HepG2 (cell line): ENCODE data around the gene MAPKAPK3. TPM values are rescaled to one million over a fixed set of nuclear protein-coding genes. Genes with fewer than 3 reads are reported as not detected.

Experiments
- HIVEP1 ChIP-seq: sonication (generic); formaldehyde crosslinking; IDR thresholded peaks from 2 replicates; pipeline ENCODE4 v1.4.0; 2020; ENCODE audit warnings: mild to moderate bottlenecking, missing genetic modification reagents
- MAZ ChIP-seq, 2 experiments: sonication (generic) in 1 of 2; formaldehyde crosslinking in 1 of 2; IDR thresholded peaks; 2 replicates each; pipeline versions ENCODE4 v1.5.0 to v1.6.1; 2012 to 2020; ENCODE audit warnings: low read depth in 2 of 2, mild to moderate bottlenecking in 2 of 2, borderline replicate concordance in 1 of 2, improper control_type of control experiment in 1 of 2, low read length in 1 of 2, missing genetic modification reagents in 1 of 2, moderate library complexity in 1 of 2
- POLR2A ChIP-seq, 2 experiments: IDR thresholded peaks; 2 replicates each; pipeline ENCODE4 v1.6.1; 2011; ENCODE audit warnings: low read depth in 2 of 2, low read length in 2 of 2, mild to moderate bottlenecking in 1 of 2, moderate library complexity in 1 of 2; ENCODE audit not compliant: insufficient read depth in 1 of 2
- RORA ChIP-seq: sonication (generic); formaldehyde crosslinking; IDR thresholded peaks from 2 replicates; pipeline ENCODE4 v1.5.0; 2020; ENCODE audit warnings: mild to moderate bottlenecking, missing genetic modification reagents, moderate library complexity
- SMC3 ChIP-seq: IDR thresholded peaks from 2 replicates; pipeline ENCODE4 v1.6.1; 2011; ENCODE audit warnings: low read length, improper control_type of control experiment
- SNAI1 ChIP-seq: sonication (generic); formaldehyde crosslinking; IDR thresholded peaks from 2 replicates; pipeline ENCODE4 v1.5.0; 2020; ENCODE audit warnings: mild to moderate bottlenecking, missing genetic modification reagents, borderline replicate concordance
- SP4 ChIP-seq: sonication (generic); formaldehyde crosslinking; IDR thresholded peaks from 2 replicates; pipeline ENCODE4 v1.8.1; 2023; ENCODE audit warnings: mild to moderate bottlenecking, missing genetic modification reagents
- U2AF1 ChIP-seq: fragments of 200-400 bp; formaldehyde crosslinking; optimal IDR thresholded peaks from 2 replicates; pipeline ENCODE3; 2017; ENCODE audit warnings: mild to moderate bottlenecking, low read depth, low read length
- YEATS2 ChIP-seq: sonication (generic); formaldehyde crosslinking; IDR thresholded peaks from 2 replicates; pipeline ENCODE4 v1.4.0; 2020; ENCODE audit warnings: missing genetic modification reagents, borderline replicate concordance
- ZNF34 ChIP-seq: sonication (generic); formaldehyde crosslinking; IDR thresholded peaks from 2 replicates; pipeline ENCODE4 v1.4.0; 2020; ENCODE audit warnings: mild to moderate bottlenecking, missing genetic modification reagents, borderline replicate concordance
- ZNF460 ChIP-seq: sonication (generic); formaldehyde crosslinking; IDR thresholded peaks from 2 replicates; pipeline ENCODE4 v1.5.1; 2020; ENCODE audit warnings: missing genetic modification reagents, mild to moderate bottlenecking, borderline replicate concordance
- ZNF510 ChIP-seq: sonication (generic); formaldehyde crosslinking; IDR thresholded peaks from 2 replicates; pipeline ENCODE4 v1.4.0; 2020; ENCODE audit warnings: low read depth, mild to moderate bottlenecking, missing genetic modification reagents
- ZNF556 ChIP-seq: sonication (generic); formaldehyde crosslinking; IDR thresholded peaks from 2 replicates; pipeline ENCODE4 v1.4.0; 2020; ENCODE audit warnings: mild to moderate bottlenecking, missing genetic modification reagents, borderline replicate concordance
- ZNF878 ChIP-seq: sonication (generic); formaldehyde crosslinking; IDR thresholded peaks from 2 replicates; pipeline ENCODE4 v1.8.1; 2023; ENCODE audit warnings: mild to moderate bottlenecking, missing genetic modification reagents, moderate library complexity
- polyA plus RNA-seq, 8 experiments: library from polyadenylated mRNA; depleted of rRNA in 3 of 8; stranded (reverse) in 7 of 8; unstranded in 1 of 8; fragments of >200 nt; fragmentation: Illumina TruSeq in 4 of 8; extraction: Trizol in 4 of 8; gene quantifications; 2 replicates each; pipeline versions ENCODE4 v1.2.1 to v1.2.3, GENCODE V29; 2011 to 2016; ENCODE audit warnings: low read depth in 4 of 8, missing spikeins in 1 of 8, mixed read lengths in 1 of 8; ENCODE audit not compliant: insufficient read depth in 1 of 8
- total RNA-seq, 5 experiments: library from RNA; depleted of rRNA; stranded (reverse); fragments of >200 nt; fragmentation: Illumina TruSeq; extraction: Trizol; gene quantifications; 2 replicates each; pipeline ENCODE4 v1.2.3, GENCODE V29; 2016; ENCODE audit warnings: low read depth in 1 of 5
- TF ChIP-seq, protein P1 (sequence below), 2 experiments: sonication (generic) in 1 of 2; formaldehyde crosslinking in 1 of 2; IDR thresholded peaks; 2 replicates each; pipeline versions ENCODE4 v1.4.0 to v1.6.1; 2016 to 2020; ENCODE audit warnings: borderline replicate concordance in 1 of 2, low read depth in 1 of 2, mild to moderate bottlenecking in 1 of 2, missing genetic modification reagents in 1 of 2
- TF ChIP-seq, protein P2 (sequence below): sonication (generic); formaldehyde crosslinking; IDR thresholded peaks from 2 replicates; pipeline ENCODE4 v1.5.1; 2020; ENCODE audit warnings: missing genetic modification reagents, mild to moderate bottlenecking, borderline replicate concordance
- TF ChIP-seq, protein P3 (sequence below): sonication (generic); formaldehyde crosslinking; IDR thresholded peaks from 2 replicates; pipeline ENCODE4 v1.8.0; 2022; ENCODE audit warnings: mild to moderate bottlenecking, missing genetic modification reagents; ENCODE audit not compliant: insufficient replicate concordance
- TF ChIP-seq, protein P4 (sequence below): sonication (generic); formaldehyde crosslinking; IDR thresholded peaks from 2 replicates; pipeline ENCODE4 v1.8.0; 2022; ENCODE audit warnings: mild to moderate bottlenecking, missing genetic modification reagents

Gene MAPKAPK3
- total and polyA plus RNA-seq, 2 of the 13 experiments (the other 11 are each of a cell fraction or from before 2014, with no cell fraction given): 39.9 to 41.2 TPM

DNA sequence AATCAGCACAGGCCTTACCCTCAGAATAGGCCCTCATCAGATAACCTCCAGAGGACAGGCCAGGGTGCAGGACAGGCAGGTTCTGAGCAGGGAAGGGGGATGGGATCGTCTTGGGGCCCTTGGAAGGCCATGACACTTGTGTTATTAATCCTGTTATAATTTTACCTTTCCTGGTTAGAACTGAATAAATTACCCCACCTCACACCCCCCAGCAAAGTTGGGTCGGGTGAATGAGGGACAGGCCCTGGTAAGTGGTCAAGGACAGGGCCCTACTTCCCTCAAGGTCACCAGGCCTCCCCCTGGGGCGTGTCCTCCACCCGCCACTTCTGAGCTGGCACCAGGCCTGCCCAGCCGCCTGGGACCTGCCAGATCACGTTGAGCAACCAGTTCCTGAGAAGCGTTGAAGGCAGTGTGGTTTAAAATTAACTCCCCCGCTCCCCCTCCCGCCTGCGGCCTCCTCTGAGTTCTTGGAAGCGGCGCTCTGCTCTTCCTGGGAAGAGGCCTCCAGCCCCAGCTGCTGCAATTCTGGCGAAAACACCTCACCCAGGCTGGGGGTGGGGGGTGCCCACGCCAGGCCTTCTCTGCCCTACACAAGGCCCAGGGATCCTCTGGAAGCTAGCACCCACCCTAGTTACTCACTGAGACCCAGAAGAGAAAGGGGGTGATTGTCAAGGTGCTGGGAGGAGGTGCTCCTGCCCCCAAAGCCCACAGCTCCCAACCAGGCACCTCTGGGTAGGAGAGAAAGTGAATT lies 15.9 kb upstream of the MAPKAPK3 start (continued):
- TF ChIP-seq, protein P1, sequence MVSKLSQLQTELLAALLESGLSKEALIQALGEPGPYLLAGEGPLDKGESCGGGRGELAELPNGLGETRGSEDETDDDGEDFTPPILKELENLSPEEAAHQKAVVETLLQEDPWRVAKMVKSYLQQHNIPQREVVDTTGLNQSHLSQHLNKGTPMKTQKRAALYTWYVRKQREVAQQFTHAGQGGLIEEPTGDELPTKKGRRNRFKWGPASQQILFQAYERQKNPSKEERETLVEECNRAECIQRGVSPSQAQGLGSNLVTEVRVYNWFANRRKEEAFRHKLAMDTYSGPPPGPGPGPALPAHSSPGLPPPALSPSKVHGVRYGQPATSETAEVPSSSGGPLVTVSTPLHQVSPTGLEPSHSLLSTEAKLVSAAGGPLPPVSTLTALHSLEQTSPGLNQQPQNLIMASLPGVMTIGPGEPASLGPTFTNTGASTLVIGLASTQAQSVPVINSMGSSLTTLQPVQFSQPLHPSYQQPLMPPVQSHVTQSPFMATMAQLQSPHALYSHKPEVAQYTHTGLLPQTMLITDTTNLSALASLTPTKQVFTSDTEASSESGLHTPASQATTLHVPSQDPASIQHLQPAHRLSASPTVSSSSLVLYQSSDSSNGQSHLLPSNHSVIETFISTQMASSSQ (IDR thresholded peaks at IDR 0.05; ENCODE audit: low read depth): peak; percentile 90
- TF ChIP-seq, protein P1 (CRISPR knock-in tag; IDR thresholded peaks at IDR 0.05; ENCODE audit: borderline replicate concordance): peak; percentile 96
- TF ChIP-seq, protein P2, sequence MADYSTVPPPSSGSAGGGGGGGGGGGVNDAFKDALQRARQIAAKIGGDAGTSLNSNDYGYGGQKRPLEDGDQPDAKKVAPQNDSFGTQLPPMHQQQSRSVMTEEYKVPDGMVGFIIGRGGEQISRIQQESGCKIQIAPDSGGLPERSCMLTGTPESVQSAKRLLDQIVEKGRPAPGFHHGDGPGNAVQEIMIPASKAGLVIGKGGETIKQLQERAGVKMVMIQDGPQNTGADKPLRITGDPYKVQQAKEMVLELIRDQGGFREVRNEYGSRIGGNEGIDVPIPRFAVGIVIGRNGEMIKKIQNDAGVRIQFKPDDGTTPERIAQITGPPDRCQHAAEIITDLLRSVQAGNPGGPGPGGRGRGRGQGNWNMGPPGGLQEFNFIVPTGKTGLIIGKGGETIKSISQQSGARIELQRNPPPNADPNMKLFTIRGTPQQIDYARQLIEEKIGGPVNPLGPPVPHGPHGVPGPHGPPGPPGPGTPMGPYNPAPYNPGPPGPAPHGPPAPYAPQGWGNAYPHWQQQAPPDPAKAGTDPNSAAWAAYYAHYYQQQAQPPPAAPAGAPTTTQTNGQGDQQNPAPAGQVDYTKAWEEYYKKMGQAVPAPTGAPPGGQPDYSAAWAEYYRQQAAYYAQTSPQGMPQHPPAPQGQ (CRISPR knock-in tag): no peak
- TF ChIP-seq MAZ (IDR thresholded peaks at IDR 0.05; ENCODE audit: borderline replicate concordance, low read depth, low read length) (peak; percentile 58; the same call in 1 of the 2 replicates), MAZ (CRISPR knock-in tag; IDR thresholded peaks at IDR 0.05; ENCODE audit: low read depth) (peak; percentile 85), POLR2A (IDR thresholded peaks at IDR 0.05; ENCODE audit: insufficient read depth in 1 of 2, low read depth in 2 of 2, low read length in 2 of 2) (peak in 1 of 2 experiments; percentile 68; a peak in 2 of 4 replicates), YEATS2 (peak; percentile 67; the same call in 1 of the 2 replicates), ZNF34 (CRISPR knock-in tag) (no peak), SP4 (CRISPR knock-in tag) (peak; percentile 66), ZNF460 (CRISPR knock-in tag) (peak; percentile 43; the same call in 1 of the 2 replicates), RORA (CRISPR knock-in tag) (no peak), ZNF510 (no peak), ZNF556 (CRISPR knock-in tag) (no peak), ZNF878 (0 out of 2 replicates have a peak, but pooled peaks have one; percentile 45), SMC3 (no peak; the same call in 1 of the 2 replicates), U2AF1 (no peak), HIVEP1 (CRISPR knock-in tag) (peak; percentile 57; the same call in 1 of the 2 replicates), SNAI1 (CRISPR knock-in tag) (no peak)
- TF ChIP-seq, protein P3, sequence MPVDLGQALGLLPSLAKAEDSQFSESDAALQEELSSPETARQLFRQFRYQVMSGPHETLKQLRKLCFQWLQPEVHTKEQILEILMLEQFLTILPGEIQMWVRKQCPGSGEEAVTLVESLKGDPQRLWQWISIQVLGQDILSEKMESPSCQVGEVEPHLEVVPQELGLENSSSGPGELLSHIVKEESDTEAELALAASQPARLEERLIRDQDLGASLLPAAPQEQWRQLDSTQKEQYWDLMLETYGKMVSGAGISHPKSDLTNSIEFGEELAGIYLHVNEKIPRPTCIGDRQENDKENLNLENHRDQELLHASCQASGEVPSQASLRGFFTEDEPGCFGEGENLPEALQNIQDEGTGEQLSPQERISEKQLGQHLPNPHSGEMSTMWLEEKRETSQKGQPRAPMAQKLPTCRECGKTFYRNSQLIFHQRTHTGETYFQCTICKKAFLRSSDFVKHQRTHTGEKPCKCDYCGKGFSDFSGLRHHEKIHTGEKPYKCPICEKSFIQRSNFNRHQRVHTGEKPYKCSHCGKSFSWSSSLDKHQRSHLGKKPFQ: no peak
- TF ChIP-seq, protein P4, sequence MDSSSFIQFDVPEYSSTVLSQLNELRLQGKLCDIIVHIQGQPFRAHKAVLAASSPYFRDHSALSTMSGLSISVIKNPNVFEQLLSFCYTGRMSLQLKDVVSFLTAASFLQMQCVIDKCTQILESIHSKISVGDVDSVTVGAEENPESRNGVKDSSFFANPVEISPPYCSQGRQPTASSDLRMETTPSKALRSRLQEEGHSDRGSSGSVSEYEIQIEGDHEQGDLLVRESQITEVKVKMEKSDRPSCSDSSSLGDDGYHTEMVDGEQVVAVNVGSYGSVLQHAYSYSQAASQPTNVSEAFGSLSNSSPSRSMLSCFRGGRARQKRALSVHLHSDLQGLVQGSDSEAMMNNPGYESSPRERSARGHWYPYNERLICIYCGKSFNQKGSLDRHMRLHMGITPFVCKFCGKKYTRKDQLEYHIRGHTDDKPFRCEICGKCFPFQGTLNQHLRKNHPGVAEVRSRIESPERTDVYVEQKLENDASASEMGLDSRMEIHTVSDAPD: peak; percentile 85
